Measurements from ENCODE around the gene DAPL1.

Gene DAPL1

GRCh38 chr2:158778243-158778642, 16.9 kb upstream of the DAPL1 start:
- no peak for DNase-seq

- DNase-seq: no peak
Measured at GRCh38 chr2:158779621-158780020, 15.5 kb upstream of the DAPL1 start.

- no peak for DNase-seq
Measured at GRCh38 chr2:158781353-158781961, 13.7 kb upstream of the DAPL1 start.

- no peak for DNase-seq
Measured at GRCh38 chr2:158782136-158782535, 13.0 kb upstream of the DAPL1 start.

GRCh38 chr2:158782616-158783015, 12.5 kb upstream of the DAPL1 start:
- DNase-seq: no peak

- DNase-seq: peak in 1 of 3 experiments; percentile 0
Measured at GRCh38 chr2:158783923-158784322, 11.2 kb upstream of the DAPL1 start.

GRCh38 chr2:158786897-158787296, 8.2 kb upstream of the DAPL1 start:
- no peak for DNase-seq

- DNase-seq: no peak
Measured at GRCh38 chr2:158788951-158789350, 6.2 kb upstream of the DAPL1 start.

- DNase-seq: peak in 1 of 3 experiments; percentile 67
Measured at GRCh38 chr2:158796652-158797051, 1.5 kb downstream of the DAPL1 start.

- DNase-seq: peak in 2 of 3 experiments; percentile 0 to 38
Measured at GRCh38 chr2:158797963-158798700, 3.0 kb downstream of the DAPL1 start.

- DNase-seq: no peak
Measured at GRCh38 chr2:158799181-158799580, 4.1 kb downstream of the DAPL1 start.

GRCh38 chr2:158803506-158803905, 8.4 kb downstream of the DAPL1 start:
- DNase-seq: no peak

- DNase-seq: no peak
Measured at GRCh38 chr2:158805255-158805654, 10.1 kb downstream of the DAPL1 start.

GRCh38 chr2:158805936-158806335, 10.8 kb downstream of the DAPL1 start:
- no peak for DNase-seq

- DNase-seq: no peak
Measured at GRCh38 chr2:158806941-158807340, 11.8 kb downstream of the DAPL1 start.

- DNase-seq: no peak
Measured at GRCh38 chr2:158808426-158808825, 13.3 kb downstream of the DAPL1 start.

GRCh38 chr2:158809816-158810215, 14.7 kb downstream of the DAPL1 start:
- no peak for DNase-seq

GRCh38 chr2:158810731-158811460, 15.8 kb downstream of the DAPL1 start:
- no peak for DNase-seq

- DNase-seq: no peak
Measured at GRCh38 chr2:158815166-158815565, 20.0 kb downstream of the DAPL1 start.

GRCh38 chr2:158815658-158816057, 20.5 kb downstream of the DAPL1 start:
- DNase-seq: no peak

GRCh38 chr2:158817588-158817987, 22.5 kb downstream of the DAPL1 start:
- no peak for DNase-seq

- DNase-seq: no peak
Measured at GRCh38 chr2:158818511-158818910, 23.4 kb downstream of the DAPL1 start.

- DNase-seq: no peak
Measured at GRCh38 chr2:158822193-158822592, 27.1 kb downstream of the DAPL1 start.

Measured in NCI-H1417 (cell line).